GM06990 (cell line): ENCODE data around the gene CDC14A.

ENCODE experiments used
- DNase-seq: peaks from one replicate; pipeline ENCODE4 v3.0.0-alpha.2; 2011; ENCODE audit not compliant: insufficient read length; ENCODE audit errors: extremely low read depth
- H3K27me3 ChIP-seq: replicated peaks from 2 replicates; pipeline ENCODE4 v1.6.0; 2011; ENCODE audit warnings: low read length; ENCODE audit not compliant: control insufficient read depth, insufficient read depth
- H3K36me3 ChIP-seq: 2 replicates; pipeline ENCODE4 v1.5.1; 2011; ENCODE audit warnings: low read length; ENCODE audit not compliant: control insufficient read depth, insufficient read depth
- H3K4me3 ChIP-seq: replicated peaks from 2 replicates; pipeline ENCODE4 v1.5.1; 2011; ENCODE audit warnings: low read depth, mild to moderate bottlenecking, control low read depth, low read length
- CTCF ChIP-seq: IDR thresholded peaks from 2 replicates; pipeline ENCODE4 v1.5.1; 2011; ENCODE audit warnings: low read length, control low read depth, mild to moderate bottlenecking, inconsistent platforms; ENCODE audit not compliant: insufficient read depth, poor library complexity, severe bottlenecking

CDC14A gene

GRCh38 chr1:100462326-100463025 is 110.2 kb downstream of the CDC14A start:
- no peaks in the 10 kb centered on the region; the same call in 1 of the 2 replicates for H3K36me3 ChIP-seq
- TF ChIP-seq CTCF = no peak
- no peaks in the 10 kb centered on the region for H3K27me3 ChIP-seq
- no peak overlapping the region for H3K4me3 ChIP-seq
- DNase-seq = no peak

DNA sequence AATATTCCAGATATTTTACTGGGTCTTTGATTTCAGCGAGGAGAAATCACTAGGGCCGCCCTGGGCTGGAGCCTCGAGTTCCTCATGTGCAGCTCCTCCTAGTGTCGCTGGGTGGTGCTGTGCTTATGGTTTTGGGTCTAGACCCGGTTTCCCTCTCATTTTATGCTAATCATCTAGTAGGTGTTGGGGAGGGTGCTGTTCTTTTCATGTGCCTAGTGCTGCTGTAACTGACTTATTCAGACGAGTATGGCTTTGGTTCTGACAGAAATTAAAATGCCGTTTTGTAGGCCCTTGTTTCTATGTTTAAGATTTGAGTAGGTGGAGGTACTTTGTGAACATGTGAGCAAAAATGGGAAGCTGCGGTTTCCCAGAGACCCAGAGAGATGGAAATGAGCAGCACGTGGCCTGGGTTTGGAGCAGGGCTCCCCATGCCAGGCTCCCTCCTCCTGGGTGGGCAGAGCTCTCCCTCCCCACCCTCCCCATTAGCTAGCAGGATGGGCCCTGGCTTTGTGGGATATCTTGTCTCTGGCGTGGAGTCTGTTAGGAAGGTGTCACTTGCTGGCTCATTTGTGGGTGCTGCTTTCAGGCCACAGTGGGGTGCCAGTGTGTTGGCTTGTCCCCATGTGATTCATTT is 111.6 kb downstream of the CDC14A start:
- TF ChIP-seq CTCF = peak; percentile 88
- no peak overlapping the region for H3K4me3 ChIP-seq
- H3K36me3 ChIP-seq = no peaks in the 10 kb centered on the region; the same call in 1 of the 2 replicates
- no peaks in the 10 kb centered on the region for H3K27me3 ChIP-seq
- DNase-seq = peak; percentile 18

DNA sequence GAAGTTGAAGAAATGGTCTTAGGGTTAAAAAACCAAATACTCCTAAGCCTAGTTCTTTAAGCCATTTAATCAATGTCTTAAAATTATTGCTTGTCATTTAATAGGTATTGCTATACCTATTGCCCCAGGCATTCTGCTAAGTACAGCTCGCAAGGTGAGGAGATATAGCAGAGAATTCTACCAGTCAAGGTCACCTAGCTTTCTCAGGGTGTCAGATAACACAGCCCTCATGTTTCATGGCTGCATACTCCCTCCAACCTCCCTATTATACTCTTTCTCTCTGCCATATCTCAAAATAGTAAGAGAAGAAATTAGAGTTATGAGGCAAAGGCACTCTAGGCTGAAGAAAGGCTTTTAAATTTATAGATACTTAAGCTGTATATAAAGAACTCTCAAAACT is 117.3 kb downstream of the CDC14A start:
- Histone ChIP-seq H3K27me3 (no peaks in the 10 kb centered on the region), H3K36me3 (no peaks in the 10 kb centered on the region), H3K4me3 (no peak overlapping the region)
- no peak for DNase-seq
- no peak for TF ChIP-seq CTCF

DNA sequence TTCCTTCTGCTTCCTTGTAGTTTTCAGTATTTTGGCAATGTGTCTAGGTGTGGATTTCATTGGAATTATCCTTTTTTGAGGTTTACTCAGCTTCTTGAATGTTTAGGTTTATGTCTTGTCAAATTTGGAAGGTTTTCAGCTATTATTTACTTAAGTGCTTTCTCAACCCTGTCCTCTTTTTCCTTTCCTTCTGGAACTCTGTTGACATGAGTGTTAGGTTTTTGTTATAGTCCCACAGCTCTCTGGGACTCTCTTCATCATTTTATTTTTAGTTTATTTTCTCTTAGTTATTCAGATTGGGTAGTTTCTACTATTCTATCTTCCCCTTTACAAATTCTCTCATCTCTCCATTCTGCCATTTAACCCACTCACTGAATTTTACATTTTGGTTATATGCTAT is 122.5 kb downstream of the CDC14A start:
- no peaks in the 10 kb centered on the region for H3K36me3 ChIP-seq
- no peak overlapping the region for H3K4me3 ChIP-seq
- no peak for TF ChIP-seq CTCF
- no peaks in the 10 kb centered on the region for H3K27me3 ChIP-seq
- no peak for DNase-seq

GRCh38 chr1:100476735-100477290 is 124.5 kb downstream of the CDC14A start:
- H3K36me3 ChIP-seq = no peaks in the 10 kb centered on the region
- no peaks in the 10 kb centered on the region for H3K27me3 ChIP-seq
- DNase-seq = no peak
- no peak overlapping the region for H3K4me3 ChIP-seq
- TF ChIP-seq CTCF = no peak
